ENCODE data around the gene HMG20A.

DNA sequence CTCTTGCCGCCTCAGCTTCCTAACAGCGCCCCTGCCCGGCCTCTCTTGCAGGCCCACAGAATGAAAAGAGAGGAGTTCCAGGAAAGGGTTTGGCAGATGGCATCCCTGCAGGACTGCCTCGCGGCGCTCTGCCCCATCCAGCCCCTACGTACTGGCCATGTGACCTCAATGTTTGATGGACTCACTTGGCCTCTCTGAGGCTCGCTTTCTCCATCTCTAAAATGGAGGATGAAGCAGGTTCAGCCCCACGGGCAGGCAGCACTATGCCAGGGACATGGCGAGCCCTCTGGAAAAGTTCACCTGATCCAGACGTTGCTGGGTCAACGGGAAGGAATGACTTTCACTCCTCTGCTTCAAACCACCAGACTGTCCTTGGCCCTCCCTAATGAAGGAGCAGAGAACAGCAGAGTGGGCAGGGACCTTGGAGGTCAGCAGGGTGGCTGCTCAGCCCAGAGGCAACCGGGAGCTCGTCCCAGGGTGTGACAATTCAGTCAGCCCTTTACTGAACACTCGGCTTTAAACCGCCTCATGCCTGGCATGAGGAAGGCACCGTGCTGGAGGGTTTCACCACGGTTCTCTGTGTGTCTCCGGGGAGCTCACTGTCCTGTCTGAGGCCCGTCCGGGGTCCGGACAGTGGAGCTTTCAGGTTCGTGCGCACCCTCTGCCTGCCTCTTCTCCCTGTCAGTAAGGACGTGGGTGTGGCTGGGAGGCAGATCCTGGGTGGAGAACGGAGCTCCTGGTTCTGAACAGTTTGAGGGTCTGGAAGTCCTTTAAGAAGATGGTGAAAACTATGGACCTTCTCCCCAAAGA lies 110.7 kb downstream of the HMG20A start:
- TF ChIP-seq, protein P1, sequence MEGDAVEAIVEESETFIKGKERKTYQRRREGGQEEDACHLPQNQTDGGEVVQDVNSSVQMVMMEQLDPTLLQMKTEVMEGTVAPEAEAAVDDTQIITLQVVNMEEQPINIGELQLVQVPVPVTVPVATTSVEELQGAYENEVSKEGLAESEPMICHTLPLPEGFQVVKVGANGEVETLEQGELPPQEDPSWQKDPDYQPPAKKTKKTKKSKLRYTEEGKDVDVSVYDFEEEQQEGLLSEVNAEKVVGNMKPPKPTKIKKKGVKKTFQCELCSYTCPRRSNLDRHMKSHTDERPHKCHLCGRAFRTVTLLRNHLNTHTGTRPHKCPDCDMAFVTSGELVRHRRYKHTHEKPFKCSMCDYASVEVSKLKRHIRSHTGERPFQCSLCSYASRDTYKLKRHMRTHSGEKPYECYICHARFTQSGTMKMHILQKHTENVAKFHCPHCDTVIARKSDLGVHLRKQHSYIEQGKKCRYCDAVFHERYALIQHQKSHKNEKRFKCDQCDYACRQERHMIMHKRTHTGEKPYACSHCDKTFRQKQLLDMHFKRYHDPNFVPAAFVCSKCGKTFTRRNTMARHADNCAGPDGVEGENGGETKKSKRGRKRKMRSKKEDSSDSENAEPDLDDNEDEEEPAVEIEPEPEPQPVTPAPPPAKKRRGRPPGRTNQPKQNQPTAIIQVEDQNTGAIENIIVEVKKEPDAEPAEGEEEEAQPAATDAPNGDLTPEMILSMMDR (IDR thresholded peaks at IDR 0.05) = no peak
- TF ChIP-seq POLR2AphosphoS5 (IDR thresholded peaks at IDR 0.05; ENCODE audit: low read depth, low read length) (no peak), REST (IDR thresholded peaks at IDR 0.05; ENCODE audit: insufficient read depth in 1 of 2, low read depth in 2 of 2, low read length in 1 of 2) (no peak)

All from Panc1 (cell line).